GM15510 (cell line): Measurements from ENCODE around the gene CPLANE2.

Source experiments
- POLR2A ChIP-seq: IDR thresholded peaks from 3 replicates; pipeline ENCODE4 v1.6.1; 2011; ENCODE audit warnings: borderline replicate concordance; ENCODE audit not compliant: insufficient read length; ENCODE audit errors: extremely low read depth

CPLANE2 gene

DNA sequence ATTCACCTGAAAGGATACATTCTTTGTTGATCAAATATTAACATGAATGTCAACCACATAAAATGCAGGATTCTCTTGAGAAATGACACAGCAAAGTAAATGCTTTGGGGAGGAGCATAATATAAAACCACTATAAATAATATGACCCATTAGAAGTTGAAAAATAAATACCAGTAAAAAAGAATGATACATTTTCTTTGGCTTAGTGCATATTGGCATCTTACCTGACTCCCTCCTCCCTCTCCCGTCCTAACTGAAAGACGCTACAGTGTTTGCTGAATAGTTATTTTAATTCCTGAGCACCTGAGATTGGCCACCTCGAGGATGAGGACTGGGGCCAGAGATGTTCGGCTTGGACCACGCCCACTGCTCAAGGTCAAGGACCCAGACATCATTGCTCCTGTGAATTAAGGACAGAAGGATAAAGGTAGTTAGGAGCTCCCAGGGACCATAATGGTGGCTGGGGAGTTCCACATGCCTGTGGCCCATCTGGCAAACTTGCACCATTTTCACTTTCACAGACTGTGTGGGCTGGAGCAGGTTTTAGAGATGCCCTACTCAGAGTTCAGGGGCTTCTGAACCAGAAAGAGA lies 16.4 kb upstream of the CPLANE2 start:
- TF ChIP-seq POLR2A = no peak

- TF ChIP-seq POLR2A = no peak
Observed at GRCh38 chr1:16252912-16253311, 15.9 kb upstream of the CPLANE2 start.

GRCh38 chr1:16251381-16251780 lies 14.4 kb upstream of the CPLANE2 start:
- no peak for TF ChIP-seq POLR2A

GRCh38 chr1:16250524-16251251 lies 13.7 kb upstream of the CPLANE2 start:
- no peak for TF ChIP-seq POLR2A

DNA sequence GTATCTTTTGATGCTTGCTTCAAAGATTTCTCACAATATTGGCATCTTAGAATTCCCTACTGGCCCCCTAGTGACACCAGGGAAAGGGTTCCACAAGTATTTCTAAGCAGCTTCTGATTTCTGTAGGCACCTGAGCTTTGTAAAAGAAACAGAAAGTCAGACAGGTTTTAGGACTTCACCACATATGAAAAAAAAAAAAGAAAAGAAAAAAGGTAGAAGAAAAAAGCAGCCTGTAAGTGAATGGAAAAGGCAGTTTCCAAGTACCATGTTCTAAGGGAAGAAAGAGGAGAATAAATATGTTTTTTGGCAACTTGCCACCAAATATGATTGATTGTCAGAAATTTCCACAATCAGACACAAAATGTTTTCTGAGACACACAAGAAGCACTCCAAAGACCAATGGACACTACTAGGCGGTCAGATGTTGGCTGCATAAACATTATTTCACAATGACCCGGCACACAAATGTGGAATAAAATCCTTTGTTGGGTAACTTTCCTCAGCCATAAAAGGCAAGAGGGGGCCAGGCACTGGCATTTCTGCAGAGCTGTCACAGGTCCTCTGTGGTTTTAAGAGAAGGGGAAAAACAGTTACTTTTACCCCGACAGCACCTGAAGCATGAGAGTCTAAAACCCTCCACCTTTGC lies 12.7 kb upstream of the CPLANE2 start:
- no peak for TF ChIP-seq POLR2A

DNA sequence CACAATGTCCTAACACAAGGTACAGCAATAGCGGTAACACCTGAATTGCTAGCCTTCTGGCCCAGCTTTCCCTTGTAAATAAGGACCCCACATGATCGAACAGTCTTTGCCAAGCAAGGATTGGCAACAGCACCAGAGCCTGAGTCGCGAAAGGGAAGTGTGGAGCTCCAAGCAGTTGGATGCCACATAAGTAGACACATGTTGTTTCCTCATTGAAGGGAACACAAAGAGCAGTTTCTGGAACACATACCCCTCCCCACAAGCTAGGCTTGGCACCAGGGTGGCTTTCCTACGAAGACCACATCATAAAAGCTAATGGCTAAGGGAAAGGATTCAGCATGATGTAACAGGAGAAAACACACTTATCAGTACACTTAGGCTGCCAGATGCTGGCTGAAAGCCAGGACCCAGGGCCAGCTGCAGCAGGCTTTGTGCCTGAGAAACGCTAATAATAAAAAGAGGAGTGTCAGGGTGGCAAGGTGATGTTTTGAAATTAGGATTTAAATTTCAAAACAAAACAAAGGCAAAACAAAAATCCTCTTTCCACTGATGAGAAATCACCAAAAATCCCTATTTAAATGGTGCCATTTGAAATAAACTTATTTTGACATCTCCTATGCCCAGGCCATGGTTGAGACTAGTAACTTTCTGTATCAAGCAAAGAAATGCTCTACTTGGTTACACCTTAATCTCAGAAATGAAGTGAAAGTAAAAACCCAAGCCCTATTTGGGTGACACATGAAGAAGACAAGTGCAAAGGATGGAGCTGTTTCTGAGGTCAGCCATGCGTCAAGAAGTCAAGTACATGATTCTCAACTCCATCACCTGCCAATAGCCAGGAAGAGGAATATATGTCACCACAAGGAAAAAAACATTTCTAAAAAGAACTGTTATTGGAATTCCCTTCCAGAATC lies 11.9 kb upstream of the CPLANE2 start:
- no peak for TF ChIP-seq POLR2A

GRCh38 chr1:16248007-16248436 lies 11.0 kb upstream of the CPLANE2 start:
- no peak for TF ChIP-seq POLR2A

DNA sequence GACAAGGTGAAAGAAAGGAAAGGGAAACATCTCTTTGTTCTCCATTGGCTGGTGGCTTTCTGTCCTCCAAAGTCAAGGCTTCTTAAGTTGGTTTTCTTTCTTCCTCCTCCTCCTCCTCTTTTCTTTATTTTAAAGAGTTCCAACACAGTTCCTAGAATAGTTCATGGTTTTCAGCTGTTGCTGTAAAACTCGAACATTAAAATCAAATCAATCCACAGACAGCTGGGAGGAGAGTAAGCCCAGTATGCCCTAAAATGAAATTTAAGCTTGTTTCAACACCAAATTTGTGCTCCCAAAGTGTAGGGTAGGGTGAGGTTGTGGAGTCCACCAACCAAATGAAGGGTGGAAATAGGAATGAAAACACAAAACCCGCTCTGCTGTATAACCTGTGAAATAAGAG lies 10.5 kb upstream of the CPLANE2 start:
- no peak for TF ChIP-seq POLR2A

DNA sequence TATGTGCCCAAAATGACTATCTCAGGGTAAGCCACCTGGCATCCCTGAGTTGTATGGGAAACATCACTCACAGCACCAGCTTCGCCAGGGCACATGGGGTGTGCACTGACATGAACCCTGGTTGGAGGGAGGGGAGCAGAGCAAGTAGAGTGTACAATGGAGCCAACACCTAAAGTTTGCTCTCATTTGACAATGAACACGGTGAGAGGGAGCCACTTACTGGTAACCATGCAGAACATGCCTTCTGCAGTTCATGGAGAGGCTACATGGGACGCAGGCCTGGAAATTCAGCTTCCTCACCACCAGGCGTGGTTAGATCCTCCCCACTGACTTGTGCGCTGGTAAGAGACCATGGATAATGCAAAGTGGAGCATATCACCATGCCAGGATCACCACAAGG lies 10.0 kb upstream of the CPLANE2 start:
- no peak for TF ChIP-seq POLR2A

- TF ChIP-seq POLR2A = no peak
Observed at GRCh38 chr1:16245476-16246196, 8.7 kb upstream of the CPLANE2 start.

- TF ChIP-seq POLR2A = no peak
Observed at GRCh38 chr1:16244650-16245285, 7.8 kb upstream of the CPLANE2 start.

DNA sequence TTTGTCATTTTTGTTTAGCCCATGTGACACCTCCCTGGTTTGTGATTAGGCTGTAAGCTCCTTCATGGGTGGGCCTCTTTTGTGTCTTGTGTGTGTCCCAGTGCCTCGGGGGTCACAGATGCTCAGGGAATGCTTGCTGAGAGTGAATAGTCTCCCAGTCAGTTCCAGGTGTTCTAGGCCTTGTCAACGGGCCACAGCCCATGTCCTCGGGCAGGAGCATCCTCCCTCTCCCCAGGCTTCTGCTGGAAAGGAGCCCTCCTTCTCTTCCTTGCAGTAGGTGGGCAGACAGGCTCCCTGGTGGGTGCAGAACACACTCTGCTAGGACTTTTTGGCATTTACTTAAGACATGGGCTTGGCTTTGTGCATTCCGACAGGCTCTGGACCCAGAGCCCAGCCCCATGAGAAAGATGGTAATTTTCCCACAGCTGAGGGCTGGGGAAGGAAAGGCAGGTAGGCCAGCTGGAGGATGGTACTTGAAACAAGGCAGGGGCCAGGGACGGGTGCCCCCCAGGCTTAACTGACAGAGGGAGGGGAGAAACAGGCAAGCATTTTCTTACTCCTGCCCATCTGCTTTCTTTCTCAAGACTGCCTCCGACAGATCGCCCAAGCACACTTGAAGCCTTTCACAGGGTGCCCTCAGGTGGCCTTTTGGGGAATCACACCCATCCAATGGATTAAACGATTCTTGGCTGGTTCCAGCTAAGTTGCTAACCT lies 7.1 kb upstream of the CPLANE2 start:
- TF ChIP-seq POLR2A = no peak

DNA sequence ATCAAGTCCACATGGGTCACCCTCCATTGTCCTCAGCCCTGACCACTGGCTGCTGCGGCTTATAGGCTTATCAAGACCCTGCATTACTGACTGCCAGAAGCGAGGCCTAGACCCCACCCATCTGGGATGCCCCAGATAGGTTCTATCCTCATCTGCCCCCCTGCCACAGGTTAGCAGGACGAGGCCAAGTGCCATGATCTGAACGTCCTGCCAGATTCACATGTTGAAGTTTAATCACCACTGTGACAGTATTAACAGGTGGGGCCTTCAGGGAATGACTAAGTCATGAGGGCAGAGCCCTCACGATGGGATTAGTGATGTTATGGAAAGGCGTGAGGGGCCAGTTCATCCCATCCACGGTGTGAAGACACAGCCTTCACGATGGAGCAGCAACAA lies 6.2 kb upstream of the CPLANE2 start:
- no peak for TF ChIP-seq POLR2A
